Neural cell (in vitro differentiated cells): ENCODE results near the gene GNAS-AS1. TPM values are rescaled to one million over a fixed set of nuclear protein-coding genes. Genes with fewer than 3 reads are reported as not detected.
"Not testable (repeated sequence)": the region's sequence is repeated elsewhere in the genome, so short reads cannot be mapped to it uniquely, and the experiment has no call there.

Experiments
- H2AFZ ChIP-seq: fragments of 200-600, 300-800 bp; sonication (generic), shearing (Covaris generic); 2 replicates; pipeline ENCODE4 v1.6.0; 2014; ENCODE audit warnings: low read depth, mild to moderate bottlenecking, antibody characterized with exemption, low read length, moderate library complexity
- H3F3A ChIP-seq: fragments of 200-600 bp; shearing (Covaris generic); 2 replicates; pipeline ENCODE4 v1.6.1; 2016; ENCODE audit warnings: mild to moderate bottlenecking, moderate library complexity, mixed read lengths, antibody characterized with exemption, low read length; ENCODE audit not compliant: insufficient read depth, poor library complexity, severe bottlenecking
- H3K27ac ChIP-seq: fragments of 200-600, 300-800 bp; sonication (generic), shearing (Covaris generic); 2 replicates; pipeline ENCODE4 v1.5.1; 2014; ENCODE audit warnings: mild to moderate bottlenecking, low read length, moderate library complexity
- H3K27me3 ChIP-seq: fragments of 300-800, 200-600 bp; sonication (generic), shearing (Covaris generic); 2 replicates; pipeline ENCODE4 v1.6.0; 2014; ENCODE audit warnings: mild to moderate bottlenecking, low read depth, low read length, moderate library complexity; ENCODE audit not compliant: insufficient read depth
- H3K36me3 ChIP-seq: fragments of 300-800, 200-600 bp; sonication (generic), shearing (Covaris generic); 2 replicates; pipeline ENCODE4 v1.5.1; 2014; ENCODE audit warnings: mild to moderate bottlenecking, antibody characterized with exemption, low read length, moderate library complexity; ENCODE audit not compliant: insufficient read depth
- H3K4me2 ChIP-seq: fragments of 300-800, 200-600 bp; sonication (generic), shearing (Covaris generic); 2 replicates; pipeline ENCODE4 v1.6.0; 2014; ENCODE audit warnings: mild to moderate bottlenecking, low read length
- H3K4me3 ChIP-seq: fragments of 300-800, 200-600 bp; sonication (generic), shearing (Covaris generic); 2 replicates; pipeline ENCODE4 v1.5.1; 2014; ENCODE audit warnings: mild to moderate bottlenecking, low read length, moderate library complexity
- H3K79me2 ChIP-seq: fragments of 200-600 bp; shearing (Covaris generic); replicated peaks from 2 replicates; pipeline ENCODE4 v1.6.0; 2014; ENCODE audit warnings: mild to moderate bottlenecking, low read length, moderate library complexity; ENCODE audit not compliant: insufficient read depth
- H3K9ac ChIP-seq: fragments of 300-800, 200-600 bp; sonication (generic), shearing (Covaris generic); 2 replicates; pipeline ENCODE4 v1.6.1; 2016; ENCODE audit warnings: mild to moderate bottlenecking, low read length, mixed read lengths
- H3K9me2 ChIP-seq: fragments of 200-600 bp; shearing (Covaris generic); 2 replicates; pipeline ENCODE4 v1.6.1; 2016; ENCODE audit warnings: mild to moderate bottlenecking, low read length, mixed read lengths; ENCODE audit not compliant: insufficient read depth
- H3K9me3 ChIP-seq: fragments of 200-600, 300-800 bp; sonication (generic), shearing (Covaris generic); 2 replicates; pipeline ENCODE4 v1.6.1; 2016; ENCODE audit warnings: mild to moderate bottlenecking, mixed run types, low read length, moderate library complexity, mixed read lengths
- H4K20me1 ChIP-seq: fragments of 200-600 bp; shearing (Covaris generic); 2 replicates; pipeline ENCODE4 v1.6.1; 2016; ENCODE audit warnings: mild to moderate bottlenecking, mixed run types; ENCODE audit not compliant: insufficient read depth
- CTCF ChIP-seq: fragments of 450-650 bp; IDR thresholded peaks from 2 replicates; pipeline ENCODE4 v1.5.1; 2014; ENCODE audit warnings: antibody characterized with exemption, mild to moderate bottlenecking, moderate library complexity; ENCODE audit not compliant: poor library complexity, severe bottlenecking
- EP300 ChIP-seq: fragments of 450-650 bp; conservative IDR thresholded peaks from 2 replicates; pipeline ENCODE4 v1.6.1; 2014; ENCODE audit warnings: antibody characterized with exemption, mild to moderate bottlenecking, moderate library complexity; ENCODE audit not compliant: poor library complexity, severe bottlenecking
- EZH2 ChIP-seq: fragments of 200-600, 300-800 bp; shearing (Covaris generic), sonication (generic); IDR thresholded peaks from 2 replicates; pipeline ENCODE4 v1.6.1; 2014; ENCODE audit warnings: antibody characterized with exemption, low read length, borderline replicate concordance, mild to moderate bottlenecking; ENCODE audit not compliant: insufficient read depth, poor library complexity, severe bottlenecking
- MXI1 ChIP-seq: fragments of 450-650 bp; conservative IDR thresholded peaks from 2 replicates; pipeline ENCODE4 v1.6.1; 2014; ENCODE audit warnings: antibody characterized with exemption, mild to moderate bottlenecking; ENCODE audit not compliant: poor library complexity, severe bottlenecking
- POLR2AphosphoS5 ChIP-seq: IDR thresholded peaks from 2 replicates; pipeline ENCODE4 v1.6.1; 2012
- RAD21 ChIP-seq: fragments of 450-650 bp; conservative IDR thresholded peaks from 2 replicates; pipeline ENCODE4 v1.6.1; 2014; ENCODE audit warnings: antibody characterized with exemption, mild to moderate bottlenecking, moderate library complexity
- REST ChIP-seq: IDR thresholded peaks from 2 replicates; pipeline ENCODE4 v1.6.1; 2012; ENCODE audit warnings: borderline replicate concordance
- SMC3 ChIP-seq: fragments of 450-650 bp; conservative IDR thresholded peaks from 2 replicates; pipeline ENCODE4 v1.6.1; 2014; ENCODE audit warnings: antibody characterized with exemption, mild to moderate bottlenecking, moderate library complexity; ENCODE audit not compliant: poor library complexity
- TAF1 ChIP-seq: IDR thresholded peaks from 2 replicates; pipeline ENCODE4 v1.6.1; 2012; ENCODE audit warnings: low read depth
- polyA plus RNA-seq: library from polyadenylated mRNA; depleted of rRNA; stranded (reverse); fragments of >200 nt; gene quantifications from 2 replicates; pipeline ENCODE4 v1.2.3, GENCODE V29; 2014

GNAS-AS1 gene
- polyA plus RNA-seq, 1 donor from 2014 or later = not detected

GRCh38 chr20:58822149-58822548 is 28.6 kb downstream of the GNAS-AS1 start:
- Histone ChIP-seq H3K9ac (no peak overlapping the region), H3K4me3 (no peak overlapping the region), H3K4me2 (no peak overlapping the region), H3K36me3 (no peaks in the 10 kb centered on the region), H3K9me2 (no peaks in the 10 kb centered on the region), H3F3A (no peaks in the 10 kb centered on the region), H4K20me1 (no peaks in the 10 kb centered on the region), H3K27ac (no peak overlapping the region), H3K27me3 (no peaks in the 10 kb centered on the region), H3K9me3 (no peaks in the 10 kb centered on the region), H3K79me2 (no peaks in the 10 kb centered on the region), H2AFZ (no peak overlapping the region)
- no peak for TF ChIP-seq SMC3
- TF ChIP-seq TAF1 = no peak
- no peak for TF ChIP-seq CTCF
- TF ChIP-seq RAD21 = no peak
- no peak for TF ChIP-seq REST
- no peak for TF ChIP-seq EP300
- TF ChIP-seq POLR2AphosphoS5 = no peak
- no peak for TF ChIP-seq EZH2
- TF ChIP-seq MXI1 = no peak

GRCh38 chr20:58820515-58820914 is 30.2 kb downstream of the GNAS-AS1 start:
- H3K4me3 ChIP-seq, H3K9me2 ChIP-seq, H4K20me1 ChIP-seq, H3K27ac ChIP-seq, H3F3A ChIP-seq, H3K27me3 ChIP-seq, H2AFZ ChIP-seq, H3K9me3 ChIP-seq, H3K9ac ChIP-seq, H3K4me2 ChIP-seq, H3K36me3 ChIP-seq, H3K79me2 ChIP-seq: not testable (repeated sequence)

- Histone ChIP-seq H3K36me3 (no peaks in the 10 kb centered on the region), H3K79me2 (no peaks in the 10 kb centered on the region), H3K27me3 (no peaks in the 10 kb centered on the region), H2AFZ (no peak overlapping the region), H3K9ac (no peak overlapping the region), H3K4me3 (no peak overlapping the region), H3F3A (no peaks in the 10 kb centered on the region), H3K4me2 (no peak overlapping the region), H4K20me1 (no peaks in the 10 kb centered on the region), H3K9me3 (no peaks in the 10 kb centered on the region), H3K9me2 (no peaks in the 10 kb centered on the region), H3K27ac (no peak overlapping the region)
- TF ChIP-seq POLR2AphosphoS5 = no peak
Measured at GRCh38 chr20:58819921-58820320, 30.8 kb downstream of the GNAS-AS1 start.
